ENCODE results near the gene MS4A13. TPM values are rescaled to one million over a fixed set of nuclear protein-coding genes. Genes with fewer than 3 reads are reported as not detected.

The MS4A13 gene
- total RNA-seq, 2 experiments from 2014 or later: not detected

DNA sequence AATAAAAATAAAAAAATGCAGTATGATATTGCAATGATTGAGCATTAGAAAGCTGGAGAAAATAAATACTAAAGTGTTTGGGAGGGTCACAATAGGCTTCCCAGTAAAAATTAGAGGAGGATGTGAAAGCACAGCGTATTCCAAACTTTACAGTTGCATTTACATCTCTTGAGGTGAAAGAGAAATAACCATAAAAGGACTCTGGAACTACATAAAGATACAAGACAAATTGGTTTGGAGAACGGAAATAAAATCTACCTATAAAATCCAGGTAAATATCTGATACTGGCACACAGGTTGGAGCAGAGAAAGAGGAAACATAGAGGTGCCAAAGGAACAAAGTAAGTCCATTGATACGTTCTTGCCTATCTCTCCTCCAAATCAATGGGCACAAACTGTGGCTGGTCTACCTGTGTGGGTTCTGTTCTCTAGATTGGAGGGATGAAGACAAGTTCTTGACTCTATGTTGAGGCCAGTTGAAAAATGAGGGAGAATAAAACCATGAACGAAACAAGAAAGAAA lies 22.6 kb upstream of the MS4A13 start, which contains the start of gene MS4A12:
Gene MS4A12 (plus strand): TSS at position 291 of the 522 bp plus-strand sequence. CDS start 4,541 bp downstream, outside the sequence.
- H3K27ac ChIP-seq (ENCODE audit: low read depth in 1 of 2, low read length in 2 of 2): no peak within 1 kb of the TSS
- ChIA-PET CTCF (interaction anchor here (0.7 kb wide), 1 partner anchor 16 kb away, joined by 3 read pairs; no protein-coding TSS in a partner anchor), POLR2A (no interaction called here)
- DNase-seq (no peak), ATAC-seq (ENCODE audit: poor library complexity) (no peak)
- TF ChIP-seq, protein P1, sequence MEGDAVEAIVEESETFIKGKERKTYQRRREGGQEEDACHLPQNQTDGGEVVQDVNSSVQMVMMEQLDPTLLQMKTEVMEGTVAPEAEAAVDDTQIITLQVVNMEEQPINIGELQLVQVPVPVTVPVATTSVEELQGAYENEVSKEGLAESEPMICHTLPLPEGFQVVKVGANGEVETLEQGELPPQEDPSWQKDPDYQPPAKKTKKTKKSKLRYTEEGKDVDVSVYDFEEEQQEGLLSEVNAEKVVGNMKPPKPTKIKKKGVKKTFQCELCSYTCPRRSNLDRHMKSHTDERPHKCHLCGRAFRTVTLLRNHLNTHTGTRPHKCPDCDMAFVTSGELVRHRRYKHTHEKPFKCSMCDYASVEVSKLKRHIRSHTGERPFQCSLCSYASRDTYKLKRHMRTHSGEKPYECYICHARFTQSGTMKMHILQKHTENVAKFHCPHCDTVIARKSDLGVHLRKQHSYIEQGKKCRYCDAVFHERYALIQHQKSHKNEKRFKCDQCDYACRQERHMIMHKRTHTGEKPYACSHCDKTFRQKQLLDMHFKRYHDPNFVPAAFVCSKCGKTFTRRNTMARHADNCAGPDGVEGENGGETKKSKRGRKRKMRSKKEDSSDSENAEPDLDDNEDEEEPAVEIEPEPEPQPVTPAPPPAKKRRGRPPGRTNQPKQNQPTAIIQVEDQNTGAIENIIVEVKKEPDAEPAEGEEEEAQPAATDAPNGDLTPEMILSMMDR (IDR thresholded peaks at IDR 0.05): no peak
- no peaks in the 10 kb centered on the region for H3K27me3 ChIP-seq (ENCODE audit: control insufficient read depth in 1 of 2, insufficient read depth in 2 of 2, low read length in 2 of 2)
- H3K9me3 ChIP-seq (ENCODE audit: control insufficient read depth in 1 of 2, insufficient read depth in 1 of 2, low read length in 2 of 2): no peaks in the 10 kb centered on the region
- no peaks in the 10 kb centered on the region for H3K4me1 ChIP-seq (ENCODE audit: insufficient read depth, low read length)
- H3K9me3 Mint-ChIP-seq: no peaks in the 10 kb centered on the region
- H3K4me3 Mint-ChIP-seq: no peak within 1 kb of the TSS
- H3K27ac Mint-ChIP-seq: no peak within 1 kb of the TSS
- H3K27me3 Mint-ChIP-seq: peaks cover 16% of the 10 kb centered on the region
- no peaks in the 10 kb centered on the region for H3K36me3 Mint-ChIP-seq (ENCODE audit: low read depth)
- no peaks in the 10 kb centered on the region for H3K4me1 Mint-ChIP-seq (ENCODE audit: low read depth)
- H3K36me3 ChIP-seq (ENCODE audit: insufficient read depth, low read length): no peaks in the 10 kb centered on the region
- no peak within 1 kb of the TSS for H3K4me3 ChIP-seq (ENCODE audit: low read length)
- intact Hi-C loops (cut with DNase I, micrococcal nuclease): no loop called here

DNA sequence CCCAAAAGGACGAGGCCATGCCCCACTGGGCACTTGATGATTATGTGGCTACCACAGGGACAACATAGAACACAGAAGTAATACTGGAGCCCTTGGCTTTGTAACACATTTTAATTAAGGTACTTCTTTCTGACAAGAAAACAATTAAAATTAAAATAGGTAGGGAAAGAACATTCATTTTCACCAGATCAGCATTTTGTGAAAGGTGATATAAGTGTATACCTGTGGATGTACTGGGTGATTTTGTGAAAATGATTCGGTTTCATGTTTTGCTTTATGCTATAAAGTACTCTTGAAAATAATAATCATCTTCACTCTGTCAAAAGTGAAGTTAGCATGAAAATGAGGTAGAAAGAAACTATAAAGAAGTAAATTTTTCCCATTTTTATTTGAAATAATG lies 21.7 kb upstream of the MS4A13 start:
- H3K27me3 Mint-ChIP-seq: peaks cover 20% of the 10 kb centered on the region
- no peak overlapping the region for H3K27ac Mint-ChIP-seq
- H3K27ac ChIP-seq (ENCODE audit: low read depth in 1 of 2, low read length in 2 of 2): no peak overlapping the region
- no peaks in the 10 kb centered on the region for H3K4me1 Mint-ChIP-seq (ENCODE audit: low read depth)
- intact Hi-C loops (cut with DNase I, micrococcal nuclease): no loop called here
- H3K4me3 ChIP-seq (ENCODE audit: low read length): no peak overlapping the region
- H3K36me3 Mint-ChIP-seq (ENCODE audit: low read depth): no peaks in the 10 kb centered on the region
- no peaks in the 10 kb centered on the region for H3K27me3 ChIP-seq (ENCODE audit: control insufficient read depth in 1 of 2, insufficient read depth in 2 of 2, low read length in 2 of 2)
- DNase-seq (no peak), ATAC-seq (ENCODE audit: poor library complexity) (no peak)
- TF ChIP-seq, protein P1 (IDR thresholded peaks at IDR 0.05): no peak
- ChIA-PET CTCF (interaction anchor here (0.7 kb wide), 1 partner anchor 17 kb away, joined by 3 read pairs; no protein-coding TSS in a partner anchor), POLR2A (no interaction called here)
- H3K9me3 ChIP-seq (ENCODE audit: control insufficient read depth in 1 of 2, insufficient read depth in 1 of 2, low read length in 2 of 2): no peaks in the 10 kb centered on the region
- no peaks in the 10 kb centered on the region for H3K4me1 ChIP-seq (ENCODE audit: insufficient read depth, low read length)
- no peak overlapping the region for H3K4me3 Mint-ChIP-seq
- no peaks in the 10 kb centered on the region for H3K9me3 Mint-ChIP-seq
- H3K36me3 ChIP-seq (ENCODE audit: insufficient read depth, low read length): no peaks in the 10 kb centered on the region

DNA sequence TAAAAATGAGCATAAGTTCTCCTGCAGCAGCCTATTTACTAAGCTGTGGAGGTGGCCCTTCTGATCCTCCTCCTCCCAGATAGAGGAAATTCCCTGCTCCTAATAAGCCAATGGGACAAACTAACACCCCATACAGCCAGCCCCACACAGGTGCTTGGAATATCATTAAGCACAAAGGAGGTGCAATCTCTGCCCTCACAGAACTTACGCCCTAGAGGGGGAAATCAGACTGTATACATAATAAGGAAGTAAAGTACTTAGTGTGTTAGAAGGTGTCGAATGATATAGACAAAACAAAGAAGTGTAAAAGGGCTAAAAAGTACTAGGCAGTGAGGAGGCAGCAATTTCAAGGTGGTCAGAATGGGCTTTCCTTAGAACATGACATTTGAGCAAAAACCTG lies 16.8 kb upstream of the MS4A13 start:
- H3K9me3 Mint-ChIP-seq: no peaks in the 10 kb centered on the region
- no peaks in the 10 kb centered on the region for H3K36me3 Mint-ChIP-seq (ENCODE audit: low read depth)
- H3K27me3 Mint-ChIP-seq: peaks cover 15% of the 10 kb centered on the region
- Histone ChIP-seq H3K27me3 (ENCODE audit: control insufficient read depth in 1 of 2, insufficient read depth in 2 of 2, low read length in 2 of 2) (peaks cover 0 to 3% of the 10 kb centered on the region in 2 experiments), H3K4me3 (ENCODE audit: low read length) (no peak overlapping the region), H3K36me3 (ENCODE audit: insufficient read depth, low read length) (no peaks in the 10 kb centered on the region), H3K4me1 (ENCODE audit: insufficient read depth, low read length) (no peaks in the 10 kb centered on the region), H3K27ac (ENCODE audit: low read depth in 1 of 2, low read length in 2 of 2) (no peak overlapping the region), H3K9me3 (ENCODE audit: control insufficient read depth in 1 of 2, insufficient read depth in 1 of 2, low read length in 2 of 2) (no peaks in the 10 kb centered on the region)
- ChIA-PET CTCF (no interaction called here), POLR2A (no interaction called here)
- no peak for ATAC-seq (ENCODE audit: poor library complexity)
- no peaks in the 10 kb centered on the region for H3K4me1 Mint-ChIP-seq (ENCODE audit: low read depth)
- H3K4me3 Mint-ChIP-seq: no peak overlapping the region
- H3K27ac Mint-ChIP-seq: no peak overlapping the region
- no peak for DNase-seq
- intact Hi-C loops (cut with DNase I, micrococcal nuclease): no loop called here
- TF ChIP-seq, protein P1 (IDR thresholded peaks at IDR 0.05): no peak

Data from CD4-positive, alpha-beta T cell (primary cell).